Hematopoietic multipotent progenitor cell treated with erythropoietin and hydrocortisone succinate and interleukin-3 and kit ligand, for 6 days (in vitro differentiated cells): ENCODE data around the gene KRT6B.
"Not testable (repeated sequence)": the region's sequence is repeated elsewhere in the genome, so short reads cannot be mapped to it uniquely, and the experiment has no call there.

Experiments
- DNase-seq: peaks from one replicate; pipeline ENCODE4 v3.0.0-alpha.2; 2015

Gene KRT6B

DNA sequence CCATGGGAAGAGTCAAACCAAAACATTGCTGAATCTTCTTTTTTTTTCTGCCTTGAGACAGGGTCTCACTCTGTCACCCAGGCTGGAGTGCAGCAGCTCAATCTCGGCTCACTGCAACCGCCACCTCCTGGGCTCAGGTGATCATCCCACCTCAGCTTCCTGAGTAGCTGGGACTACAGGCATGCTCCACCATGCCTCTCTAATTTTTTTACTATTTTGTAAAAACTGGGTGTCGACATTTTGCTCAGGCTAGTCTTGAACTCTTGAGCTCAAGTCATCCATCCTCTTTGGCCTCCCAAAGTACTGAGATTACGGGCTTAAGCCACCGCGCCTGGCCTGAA, 16.3 kb downstream of the KRT6B start:
- DNase-seq: no peak

DNA sequence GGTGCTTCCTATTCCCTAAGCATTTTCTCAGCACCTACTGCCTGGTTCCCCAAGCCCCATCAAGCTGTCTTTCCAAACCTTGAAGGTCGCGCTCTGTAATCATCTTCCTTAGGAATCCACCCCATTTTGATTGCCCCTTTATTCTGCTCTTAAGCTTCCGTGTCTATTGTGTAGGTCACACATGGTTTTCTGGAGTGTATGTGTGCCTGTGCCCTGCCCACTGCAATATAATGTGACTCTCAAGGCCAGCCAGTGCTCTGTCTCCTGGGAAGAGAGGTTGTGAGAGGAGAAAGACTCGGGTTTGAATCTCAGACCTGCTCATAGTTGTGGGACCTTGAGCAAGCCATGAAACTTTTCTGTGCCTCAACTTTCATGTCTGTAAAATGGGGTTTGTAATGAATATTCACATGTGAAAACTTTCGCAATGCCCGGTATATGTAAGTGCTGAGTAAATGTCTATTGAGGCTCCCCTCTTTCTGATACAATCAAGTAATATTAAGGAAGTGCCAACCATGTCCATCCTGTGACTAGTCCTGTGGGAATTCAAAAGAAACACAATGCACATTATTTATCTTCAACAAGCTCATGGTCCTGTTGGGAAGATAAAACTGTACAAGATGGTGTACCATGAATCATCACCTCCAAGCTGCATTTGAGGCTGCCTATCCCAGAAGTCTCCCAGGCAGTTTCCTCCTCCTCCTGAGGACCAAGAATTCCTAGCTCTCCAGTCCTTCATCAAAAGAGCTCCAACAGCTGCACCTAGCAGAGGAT, 17.0 kb downstream of the KRT6B start:
- DNase-seq: no peak

DNA sequence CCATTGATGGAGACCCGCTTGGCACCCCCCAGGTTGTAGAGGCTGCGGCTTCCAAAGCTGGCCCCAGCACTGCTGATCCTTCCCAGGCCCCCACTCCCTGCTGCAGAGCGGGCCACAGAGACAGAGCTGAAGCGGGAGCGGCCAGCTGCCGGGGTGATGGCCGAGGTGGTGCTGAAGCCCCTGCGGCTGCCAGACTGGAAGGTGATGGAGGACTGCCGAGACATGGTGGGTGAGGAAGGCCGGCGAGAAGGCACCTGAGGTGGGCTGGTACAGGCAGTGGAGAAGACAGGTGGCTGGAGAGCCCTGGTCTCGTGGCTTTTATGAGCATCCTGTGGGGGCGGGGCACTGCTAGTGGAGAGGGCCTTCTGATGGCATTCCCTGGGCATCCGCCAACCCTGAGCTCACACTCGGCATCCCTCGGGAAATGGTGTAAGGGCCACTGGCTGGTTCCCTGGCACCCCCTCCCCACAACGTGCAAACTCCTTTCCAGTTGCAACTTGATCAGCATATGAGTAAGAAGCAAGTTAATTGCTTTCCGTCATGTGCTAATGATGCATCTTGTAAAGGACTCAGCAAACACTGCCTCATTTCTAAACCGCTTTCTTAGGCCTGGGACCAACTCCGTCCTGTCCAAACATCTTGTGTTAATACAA, 17.7 kb downstream of the KRT6B start, which contains the start of gene KRT75:
Gene KRT75 (minus strand): TSS at position 291 of the 653 bp plus-strand sequence. CDS start 67 bp downstream, at position 224.
- no peak for DNase-seq

DNA sequence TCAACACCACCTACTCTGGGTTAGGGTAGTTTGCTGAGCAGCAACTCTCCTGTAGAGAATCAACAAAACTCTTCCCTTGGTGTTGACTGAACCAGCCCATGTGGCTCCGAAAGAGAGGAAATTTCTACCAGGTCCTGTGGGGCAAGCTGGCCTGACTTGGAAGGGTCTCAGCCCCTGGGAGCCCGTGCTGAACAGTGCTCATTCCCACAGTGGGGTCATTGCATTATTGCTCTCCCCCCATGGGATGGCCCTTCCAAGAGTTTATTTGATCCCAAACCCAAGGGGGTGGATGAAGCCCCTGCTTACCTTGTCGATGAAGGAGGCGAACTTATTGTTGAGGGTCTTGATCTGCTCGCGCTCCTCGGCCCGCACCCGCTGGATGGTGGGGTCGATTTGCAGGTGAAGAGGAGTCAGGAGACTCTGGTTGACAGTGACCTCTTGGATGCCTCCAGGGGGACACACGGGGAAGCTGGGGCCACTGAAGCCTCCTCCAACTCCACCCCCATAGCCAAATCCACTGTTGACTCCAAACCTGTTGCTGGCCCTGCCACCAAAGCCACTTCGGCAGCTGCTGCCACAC, 18.4 kb downstream of the KRT6B start:
- no peak for DNase-seq

DNA sequence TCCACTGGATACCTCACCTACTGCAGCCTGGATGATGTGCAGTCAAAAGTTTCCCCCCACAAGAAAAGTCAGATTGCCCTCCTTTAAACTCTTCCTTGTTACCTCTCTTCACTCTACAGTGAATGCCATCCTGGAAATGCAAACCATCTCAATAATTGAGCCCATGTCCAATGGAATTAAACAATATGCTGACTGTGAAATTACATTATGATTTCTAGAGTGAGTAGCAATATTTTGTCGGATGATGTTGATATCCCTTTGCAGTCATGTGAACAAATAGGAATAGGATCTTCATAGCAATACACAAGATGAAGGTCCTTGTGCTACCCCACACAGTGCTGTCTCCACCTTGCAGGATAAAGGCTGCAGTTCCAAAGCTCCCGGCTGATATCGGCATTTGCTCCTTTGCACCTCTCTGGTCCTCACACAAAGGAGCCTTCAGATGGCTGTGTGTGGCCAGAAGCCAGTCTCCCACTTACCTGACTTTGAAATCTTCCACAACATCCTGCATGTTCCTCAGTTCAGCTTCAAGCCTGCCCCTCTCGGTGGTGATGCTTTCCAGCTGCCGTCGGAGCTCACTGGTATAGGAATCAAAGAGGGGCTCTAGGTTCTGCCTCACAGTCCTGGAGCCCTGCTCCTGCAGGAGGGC, 19.3 kb downstream of the KRT6B start:
- DNase-seq: no peak

DNA sequence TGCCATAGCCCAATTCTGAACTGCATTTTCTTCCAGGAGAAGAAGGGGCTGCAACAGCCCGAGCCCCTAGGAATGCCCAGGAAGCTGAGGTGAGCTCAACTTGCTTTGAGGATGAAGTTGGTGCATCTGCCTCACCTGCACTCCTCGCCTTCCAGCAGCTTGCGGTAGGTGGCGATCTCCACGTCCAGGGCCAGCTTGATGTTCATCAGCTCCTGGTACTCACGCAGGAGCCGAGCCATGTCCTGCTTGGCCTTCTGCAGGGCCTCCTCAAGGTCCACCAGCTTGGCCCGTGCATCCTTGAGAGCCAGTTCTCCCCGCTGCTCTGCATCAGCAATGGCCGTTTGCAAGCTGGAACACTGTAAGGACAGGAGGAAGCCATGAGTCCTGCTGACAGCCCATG, 23.8 kb downstream of the KRT6B start:
- DNase-seq: no peak

DNA sequence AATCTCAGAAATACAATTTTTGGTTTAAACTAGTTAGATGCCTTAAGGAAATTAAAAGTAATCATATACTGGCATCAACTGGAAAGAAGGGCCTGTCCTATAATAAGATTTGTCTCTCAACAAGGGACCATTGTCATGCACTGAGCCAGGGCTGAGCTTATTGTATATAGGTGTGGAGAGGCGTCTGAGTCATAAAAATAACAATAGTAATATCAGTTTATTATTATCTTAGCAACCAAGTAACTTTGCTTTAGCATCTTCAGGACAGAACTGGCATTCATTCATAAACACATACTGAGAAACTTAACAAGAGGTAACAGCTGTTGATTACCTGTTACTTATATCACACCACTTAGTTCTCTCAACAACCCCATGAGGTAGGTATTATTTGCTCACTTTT, 24.9 kb downstream of the KRT6B start:
- no peak for DNase-seq

DNA sequence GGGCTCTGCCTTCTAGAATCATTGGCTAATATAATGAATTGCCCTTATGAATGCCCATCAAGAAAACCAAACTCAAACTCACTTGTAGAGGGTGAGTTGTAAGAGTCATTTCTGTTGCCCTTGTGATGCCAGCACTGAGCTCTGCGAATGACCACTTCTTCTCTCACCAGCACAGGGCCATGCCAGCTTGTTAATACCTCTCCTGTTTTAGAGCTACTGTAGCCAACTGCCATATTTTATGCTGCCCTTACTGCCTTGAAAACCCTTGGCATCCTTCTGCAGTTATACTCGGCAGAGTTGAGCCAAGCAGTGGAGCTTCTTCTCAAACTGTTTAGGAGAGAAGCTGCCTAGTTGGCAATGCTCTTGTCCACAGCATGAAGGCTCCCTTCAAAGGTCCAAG, 25.9 kb downstream of the KRT6B start:
- DNase-seq: no peak

DNA sequence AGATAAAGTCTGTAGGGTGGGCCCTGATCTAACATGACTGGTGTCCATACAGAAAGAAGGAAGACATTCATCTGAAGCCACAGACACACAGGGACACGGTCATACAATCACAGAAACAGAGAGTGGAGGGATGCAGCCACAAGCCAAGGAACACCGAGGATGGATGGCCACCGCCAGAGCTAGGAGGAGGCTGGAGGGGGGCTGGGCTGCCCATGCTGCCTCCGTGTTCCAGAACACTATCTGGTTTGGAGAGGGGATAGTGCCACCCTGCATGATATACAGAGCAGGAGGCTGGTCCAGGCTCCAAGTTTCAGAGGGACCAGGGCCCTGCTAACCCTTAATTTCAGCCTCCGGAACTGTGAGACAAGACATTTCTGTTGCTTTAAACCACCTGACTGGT, 26.5 kb downstream of the KRT6B start:
- DNase-seq: no peak

DNA sequence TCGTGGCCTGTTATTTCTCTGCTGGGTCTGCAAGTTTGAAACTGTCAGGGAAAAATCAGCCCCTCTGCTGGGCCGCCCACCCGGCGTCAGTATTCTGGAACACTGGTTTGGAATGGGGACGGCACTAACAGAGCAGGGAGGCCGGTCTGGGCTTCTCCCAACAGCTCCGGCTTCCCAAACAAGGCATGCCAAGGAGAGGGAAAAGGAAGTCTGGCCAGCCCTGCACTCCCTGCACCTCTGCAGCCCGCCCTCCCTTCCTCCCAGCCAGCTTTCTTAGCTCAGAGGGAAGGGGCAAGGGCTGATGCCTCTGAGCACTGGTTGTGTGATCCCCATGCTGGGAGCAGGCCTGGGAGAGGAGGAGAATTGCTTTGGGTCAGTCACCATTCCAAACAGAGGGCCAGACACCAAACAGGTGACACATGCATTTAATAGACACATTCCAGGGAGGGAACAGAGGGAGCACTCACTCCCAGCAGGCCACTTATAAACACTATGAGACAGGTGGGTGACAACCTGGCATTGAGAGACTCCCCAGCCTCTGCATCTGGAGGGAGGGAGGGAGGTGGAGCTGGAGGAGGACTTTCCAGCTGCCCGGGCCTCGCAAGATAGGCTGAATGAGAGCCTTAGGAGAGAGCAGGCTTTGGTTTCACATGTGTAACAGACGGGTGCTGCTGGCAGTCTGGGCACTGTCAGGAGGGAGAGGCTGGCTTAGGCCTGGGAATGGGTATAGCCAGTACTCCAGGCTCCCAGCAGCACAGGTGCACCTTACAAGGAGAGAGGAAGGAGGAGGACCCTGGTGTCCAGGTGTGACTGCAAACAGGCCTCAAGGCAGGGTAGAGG, 28.1 kb downstream of the KRT6B start:
- DNase-seq: no peak

DNA sequence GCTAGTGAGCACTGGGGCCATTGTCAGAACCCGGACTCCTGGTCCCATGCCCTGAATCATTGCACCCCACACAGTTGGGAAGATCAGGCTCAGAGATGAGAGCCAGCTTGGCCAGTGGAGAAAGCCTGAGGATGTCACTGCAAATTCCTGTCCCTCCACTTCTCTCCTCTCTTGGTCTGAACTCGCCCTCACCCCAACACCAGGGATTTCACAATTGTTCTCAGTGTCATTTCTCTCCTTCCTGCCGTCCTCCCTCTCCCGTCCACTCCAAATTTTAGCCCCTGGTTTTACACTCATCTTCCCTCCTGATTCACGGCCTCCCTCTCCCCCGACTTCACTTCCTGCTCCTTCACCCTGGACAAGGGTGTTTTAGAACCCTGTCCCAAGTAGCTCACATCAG, 28.9 kb downstream of the KRT6B start:
- no peak for DNase-seq

DNA sequence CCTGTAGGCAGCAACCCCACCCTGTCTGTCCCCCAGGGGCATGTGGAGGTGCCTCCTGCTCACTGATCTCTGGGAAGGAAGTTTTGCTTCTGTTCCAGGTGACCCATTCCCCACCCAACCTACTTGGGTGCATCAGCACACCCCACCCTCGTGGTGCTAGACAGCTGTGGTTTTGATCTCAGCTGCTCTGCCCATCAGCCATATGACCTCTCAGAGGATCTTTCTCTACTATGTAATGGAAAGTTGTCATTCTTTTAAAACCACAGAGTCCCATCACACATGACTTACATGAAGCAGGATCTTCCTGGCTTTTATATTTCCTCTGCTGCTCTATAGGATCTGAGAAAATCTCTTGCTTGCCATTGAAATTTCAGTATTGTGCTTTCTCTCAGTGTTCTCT, 32.3 kb downstream of the KRT6B start:
- no peak for DNase-seq

DNA sequence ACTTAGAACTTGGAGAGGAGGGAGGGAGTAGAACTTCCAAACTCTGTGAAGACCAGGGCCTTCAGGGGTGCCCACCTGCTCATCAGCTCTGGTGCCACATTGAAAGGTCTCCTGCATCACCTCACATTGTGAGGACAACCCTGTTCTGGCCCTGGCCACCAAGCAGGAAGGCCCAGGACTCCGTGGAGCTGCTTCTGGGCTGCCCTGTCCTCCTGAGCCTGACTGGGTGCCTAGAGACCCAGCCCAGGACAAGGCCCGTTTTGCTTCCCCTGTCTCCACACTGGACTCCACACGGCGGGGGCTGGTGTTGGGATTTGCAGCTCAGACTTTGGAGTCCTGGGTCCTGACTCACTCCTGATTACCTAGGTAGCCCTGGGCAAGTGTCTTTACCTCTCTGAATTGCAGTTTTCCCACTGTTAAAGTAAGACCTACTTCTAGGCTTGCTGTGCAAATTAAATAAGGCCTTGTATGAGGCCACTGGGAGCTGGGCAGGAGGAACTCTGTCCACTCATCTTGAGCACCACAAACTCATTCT, 33.3 kb downstream of the KRT6B start:
- no peak for DNase-seq

DNA sequence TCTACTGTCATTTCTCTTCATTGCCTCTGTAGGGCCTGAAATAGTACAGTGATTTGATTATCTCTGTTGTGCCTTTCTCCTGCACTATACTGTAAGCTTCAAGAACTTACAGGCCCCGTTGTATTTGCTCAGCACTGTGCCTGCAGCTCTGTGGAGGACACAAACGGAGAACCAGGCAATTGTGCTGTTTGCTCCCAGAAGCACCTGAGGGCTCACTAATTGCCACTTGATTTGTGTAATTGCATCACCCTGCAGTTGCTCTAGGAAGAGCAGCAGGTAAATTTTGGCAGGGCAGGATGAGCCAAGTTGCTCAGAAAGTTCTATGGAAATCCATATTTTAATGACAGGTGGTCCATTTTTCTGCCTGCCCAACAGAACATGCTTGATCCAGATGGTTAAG, 34.2 kb downstream of the KRT6B start:
- no peak for DNase-seq

DNA sequence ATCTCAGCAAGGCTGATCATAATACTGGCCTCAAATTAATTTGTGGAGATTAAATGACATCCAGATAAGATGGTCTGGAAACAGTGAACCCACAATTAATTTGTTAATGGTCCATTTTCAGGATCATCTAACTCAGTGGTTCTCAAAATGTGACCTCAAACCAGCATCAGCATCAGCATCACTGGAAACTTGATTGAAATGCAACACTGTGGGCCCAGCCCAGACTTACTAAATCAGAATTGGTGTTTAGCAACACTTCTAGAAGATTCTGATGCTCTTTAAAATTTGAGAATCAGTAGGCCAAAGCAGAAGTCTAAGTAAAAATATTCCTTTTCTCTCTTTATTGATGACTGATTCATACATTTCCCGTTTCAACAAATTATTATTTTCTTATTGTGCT, 35.2 kb downstream of the KRT6B start:
- DNase-seq: no peak

DNA sequence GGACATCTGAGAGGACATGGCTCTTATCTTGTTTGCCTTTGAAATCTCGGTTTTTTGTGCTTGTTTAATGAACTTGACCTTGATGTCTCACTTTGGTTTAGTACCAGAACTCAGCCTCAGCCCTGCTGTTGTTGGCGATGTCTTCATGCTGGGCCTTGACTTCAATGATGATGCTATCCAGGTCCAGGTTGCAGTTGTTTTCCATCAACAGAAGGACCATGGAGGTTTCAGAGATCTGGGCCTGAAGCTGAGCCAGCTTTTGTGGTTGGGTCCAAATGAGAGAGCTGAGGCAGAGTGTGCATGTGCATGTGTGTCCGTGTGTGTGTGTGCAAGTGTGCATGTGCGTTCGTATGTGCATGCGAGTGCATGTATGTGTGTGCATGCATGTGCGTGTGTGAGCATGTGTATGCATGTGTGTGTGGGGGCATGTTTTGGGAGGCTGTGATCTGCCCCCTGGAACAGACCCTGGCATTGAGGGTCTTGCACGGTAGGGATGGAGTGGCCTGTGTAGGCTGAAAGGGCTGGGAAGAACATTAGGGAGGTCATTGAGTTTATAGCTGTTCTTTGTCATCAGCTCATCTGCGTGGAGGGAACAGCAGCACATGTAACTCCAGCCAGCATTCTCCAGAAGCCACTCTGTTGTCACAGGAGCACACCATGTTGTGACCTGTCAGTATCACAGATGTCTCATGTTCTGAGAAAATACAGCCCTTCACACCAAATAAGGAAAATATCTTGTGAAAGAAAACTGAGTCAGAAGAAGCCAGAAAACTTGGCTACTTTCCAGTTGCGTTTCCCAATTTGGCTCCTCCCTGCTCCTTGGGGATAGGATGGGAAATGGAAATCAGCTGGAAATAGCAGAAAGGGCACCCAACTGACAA, 35.8 kb downstream of the KRT6B start:
- no peak for DNase-seq

DNA sequence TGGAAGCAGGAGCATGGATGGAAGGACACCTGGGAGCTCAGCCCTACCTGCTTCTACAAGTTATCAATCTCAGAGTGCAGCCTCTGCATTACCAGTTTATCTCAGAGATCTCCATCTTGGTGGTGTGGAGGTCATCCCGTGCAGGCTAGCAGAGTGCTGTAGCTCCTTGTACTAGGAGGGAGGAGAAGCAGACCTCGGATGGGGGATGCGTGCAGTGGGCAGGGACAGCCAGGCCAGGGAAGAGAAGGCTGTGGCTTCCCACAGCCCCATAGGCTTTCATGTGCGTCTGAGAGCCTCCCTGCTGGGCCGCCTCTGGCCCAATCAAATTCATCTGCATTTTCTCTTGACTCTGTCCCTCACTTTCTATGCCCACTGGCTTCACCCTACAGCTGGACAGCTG, 37.0 kb downstream of the KRT6B start:
- no peak for DNase-seq

DNA sequence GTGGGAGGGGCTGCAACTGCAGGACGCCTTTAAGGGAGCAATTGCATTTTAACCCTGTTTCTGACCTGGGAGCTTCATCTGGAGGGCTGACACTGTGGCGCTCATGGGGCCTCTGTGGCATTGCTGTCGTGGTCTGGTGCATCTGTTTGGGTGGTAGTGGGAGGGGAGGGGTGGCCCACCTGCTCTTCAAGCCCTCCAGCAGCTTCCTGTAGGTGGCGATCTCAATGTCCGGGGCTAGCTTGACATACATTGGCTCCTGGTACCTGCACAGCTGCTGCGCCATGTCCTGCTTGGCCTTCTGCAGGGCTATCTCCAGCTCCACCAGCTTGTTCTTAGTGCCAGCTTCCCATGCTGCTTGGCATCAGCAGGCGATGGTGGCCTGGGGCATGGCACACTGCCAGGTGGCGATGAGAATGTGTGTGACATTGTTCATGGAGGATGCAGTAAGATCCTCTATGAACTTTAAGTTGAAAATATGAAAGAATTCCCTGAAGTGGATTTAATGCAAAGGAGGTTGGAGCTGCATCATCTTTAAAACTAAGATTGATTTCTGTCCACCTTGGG, 38.1 kb downstream of the KRT6B start:
- no peak for DNase-seq

DNA sequence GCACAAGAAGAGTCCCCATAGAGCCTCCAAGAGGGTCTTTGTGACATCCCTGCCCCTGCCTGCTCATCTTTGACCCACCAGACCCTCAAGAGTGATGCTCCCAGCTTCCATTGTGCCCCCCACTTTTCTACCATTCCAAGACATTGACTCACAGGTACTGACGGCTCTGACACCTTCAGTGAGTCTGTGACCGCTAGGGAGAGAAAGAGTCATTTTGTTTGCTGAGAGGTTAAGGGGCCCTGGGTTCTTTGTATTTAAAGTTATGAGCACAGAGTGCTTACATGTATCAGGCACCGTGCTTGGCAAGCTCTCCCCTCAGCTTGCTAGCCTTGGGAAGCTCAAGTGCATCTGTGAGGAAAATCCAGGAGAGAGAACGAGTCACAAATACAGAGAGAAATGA, 38.7 kb downstream of the KRT6B start:
- DNase-seq: no peak

DNA sequence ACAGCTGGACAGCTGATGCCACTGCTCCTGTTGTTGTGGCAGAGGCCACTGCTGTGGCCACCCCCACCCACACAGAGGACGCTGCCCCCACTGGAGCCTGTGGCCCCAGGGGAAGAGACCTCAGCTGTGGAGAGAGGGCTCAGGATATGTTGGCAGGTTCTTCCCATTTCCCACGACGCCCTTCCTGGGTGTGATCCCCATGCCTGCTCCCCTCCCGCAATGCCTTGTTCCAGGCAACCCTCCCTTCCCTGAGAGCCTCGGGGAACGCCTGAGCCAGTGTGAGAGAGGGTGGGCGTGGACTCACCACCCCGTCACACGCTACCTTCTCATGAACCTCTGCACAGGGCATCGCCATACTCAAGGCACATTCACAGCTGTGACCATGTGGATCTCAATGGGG, 40.1 kb downstream of the KRT6B start:
- DNase-seq: no peak

DNA sequence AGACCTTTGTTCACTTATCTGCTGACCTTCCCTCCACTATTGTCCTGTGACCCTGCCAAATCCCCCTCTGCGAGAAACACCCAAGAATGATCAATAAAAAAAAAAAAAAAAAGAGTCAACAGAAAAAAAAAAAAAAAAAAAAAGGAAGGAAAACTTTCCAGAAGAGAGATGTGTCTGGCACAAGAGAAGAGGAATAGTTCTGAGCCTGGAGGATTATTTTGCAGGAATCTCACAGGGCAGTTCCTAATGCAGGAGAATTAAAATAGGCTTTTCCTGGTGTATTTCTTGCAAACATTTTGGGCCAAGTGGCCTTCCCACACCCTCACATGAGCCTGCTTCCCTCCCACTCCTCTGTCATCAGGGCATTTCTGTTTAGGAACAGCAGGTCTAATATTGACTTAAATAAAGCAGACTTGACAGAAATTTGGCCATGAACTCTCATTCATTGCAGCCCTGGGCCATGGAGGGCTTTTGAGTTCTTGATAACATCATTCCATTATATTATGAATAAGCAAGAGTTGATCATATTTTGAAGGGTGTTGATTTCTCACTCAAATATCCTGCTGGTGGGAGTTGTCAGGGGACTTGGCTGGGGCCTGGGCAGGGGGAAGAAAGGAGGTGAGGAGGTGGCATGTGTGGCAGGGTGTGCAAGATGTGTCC, 41.2 kb downstream of the KRT6B start:
- DNase-seq: not testable (repeated sequence)
